ENCODE measurements around the gene CREBBP. TPM values are rescaled to one million over a fixed set of nuclear protein-coding genes. Genes with fewer than 3 reads are reported as not detected.

CREBBP gene
- total RNA-seq, 4 donors from 2014 or later = 48.2 to 112 (median 74.9) TPM

- H3K27ac ChIP-seq (replicated peaks in 1 of 4) = no peak overlapping the region
- peaks cover 59 to 88% (median 84%) of the 10 kb centered on the region in 4 donors for H3K4me1 ChIP-seq
- H3K27me3 ChIP-seq = no peaks in the 10 kb centered on the region
- H3K9me3 ChIP-seq = no peaks in the 10 kb centered on the region
- no peaks in the 10 kb centered on the region for H3K36me3 ChIP-seq
- H3K4me3 ChIP-seq = no peak overlapping the region
- TF ChIP-seq POLR2AphosphoS5 (IDR thresholded peaks at IDR 0.05) = no peak
- TF ChIP-seq POLR2A (IDR thresholded peaks at IDR 0.05; ENCODE audit: low read depth) = no peak
- TF ChIP-seq, protein P1, sequence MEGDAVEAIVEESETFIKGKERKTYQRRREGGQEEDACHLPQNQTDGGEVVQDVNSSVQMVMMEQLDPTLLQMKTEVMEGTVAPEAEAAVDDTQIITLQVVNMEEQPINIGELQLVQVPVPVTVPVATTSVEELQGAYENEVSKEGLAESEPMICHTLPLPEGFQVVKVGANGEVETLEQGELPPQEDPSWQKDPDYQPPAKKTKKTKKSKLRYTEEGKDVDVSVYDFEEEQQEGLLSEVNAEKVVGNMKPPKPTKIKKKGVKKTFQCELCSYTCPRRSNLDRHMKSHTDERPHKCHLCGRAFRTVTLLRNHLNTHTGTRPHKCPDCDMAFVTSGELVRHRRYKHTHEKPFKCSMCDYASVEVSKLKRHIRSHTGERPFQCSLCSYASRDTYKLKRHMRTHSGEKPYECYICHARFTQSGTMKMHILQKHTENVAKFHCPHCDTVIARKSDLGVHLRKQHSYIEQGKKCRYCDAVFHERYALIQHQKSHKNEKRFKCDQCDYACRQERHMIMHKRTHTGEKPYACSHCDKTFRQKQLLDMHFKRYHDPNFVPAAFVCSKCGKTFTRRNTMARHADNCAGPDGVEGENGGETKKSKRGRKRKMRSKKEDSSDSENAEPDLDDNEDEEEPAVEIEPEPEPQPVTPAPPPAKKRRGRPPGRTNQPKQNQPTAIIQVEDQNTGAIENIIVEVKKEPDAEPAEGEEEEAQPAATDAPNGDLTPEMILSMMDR (IDR thresholded peaks at IDR 0.05) = no peak
- TF ChIP-seq EP300 (IDR thresholded peaks at IDR 0.05) = no peak
- WGBS = 65% methylated on average over 3 of the region's 3 CpGs
- no peak for DNase-seq (ENCODE audit: extremely low spot score)
- intact Hi-C loops (cut with DNase I) = no loop called here
Observed at GRCh38 chr16:3816326-3816725, 64.2 kb downstream of the CREBBP start.

- H3K27me3 ChIP-seq = no peaks in the 10 kb centered on the region
- H3K36me3 ChIP-seq = peaks cover 0 to 8% (median 6%) of the 10 kb centered on the region in 4 donors
- DNase-seq (ENCODE audit: extremely low spot score) = no peak
- no peaks in the 10 kb centered on the region for H3K9me3 ChIP-seq
- intact Hi-C loops (cut with DNase I) = no loop called here
- no peak for TF ChIP-seq POLR2AphosphoS5 (IDR thresholded peaks at IDR 0.05)
- TF ChIP-seq EP300 (IDR thresholded peaks at IDR 0.05) = no peak
- TF ChIP-seq, protein P1 (IDR thresholded peaks at IDR 0.05) = no peak
- no peak for TF ChIP-seq POLR2A (IDR thresholded peaks at IDR 0.05; ENCODE audit: low read depth)
- H3K27ac ChIP-seq (replicated peaks in 1 of 4) = no peak overlapping the region
- no peak overlapping the region for H3K4me3 ChIP-seq
- 93% methylated on average over 1 of the region's 1 CpG for WGBS
- peaks cover 46 to 83% (median 70%) of the 10 kb centered on the region in 4 donors for H3K4me1 ChIP-seq
Observed at GRCh38 chr16:3814755-3815154, 65.8 kb downstream of the CREBBP start.

- no peak overlapping the region for H3K27ac ChIP-seq (replicated peaks in 1 of 4)
- no peak for DNase-seq (ENCODE audit: extremely low spot score)
- H3K4me1 ChIP-seq = peaks cover 41 to 72% (median 58%) of the 10 kb centered on the region in 4 donors
- WGBS = 85% methylated on average over 8 of the region's 8 CpGs
- peaks cover 0 to 29% (median 22%) of the 10 kb centered on the region in 4 donors for H3K36me3 ChIP-seq
- H3K27me3 ChIP-seq = no peaks in the 10 kb centered on the region
- intact Hi-C loops (cut with DNase I) = no loop called here
- H3K4me3 ChIP-seq = no peak overlapping the region
- no peaks in the 10 kb centered on the region for H3K9me3 ChIP-seq
- no peak for TF ChIP-seq POLR2AphosphoS5 (IDR thresholded peaks at IDR 0.05)
- no peak for TF ChIP-seq POLR2A (IDR thresholded peaks at IDR 0.05; ENCODE audit: low read depth)
- TF ChIP-seq EP300 (IDR thresholded peaks at IDR 0.05) = no peak
- TF ChIP-seq, protein P1 (IDR thresholded peaks at IDR 0.05) = no peak
Observed at GRCh38 chr16:3812469-3813172, 67.9 kb downstream of the CREBBP start.

DNA sequence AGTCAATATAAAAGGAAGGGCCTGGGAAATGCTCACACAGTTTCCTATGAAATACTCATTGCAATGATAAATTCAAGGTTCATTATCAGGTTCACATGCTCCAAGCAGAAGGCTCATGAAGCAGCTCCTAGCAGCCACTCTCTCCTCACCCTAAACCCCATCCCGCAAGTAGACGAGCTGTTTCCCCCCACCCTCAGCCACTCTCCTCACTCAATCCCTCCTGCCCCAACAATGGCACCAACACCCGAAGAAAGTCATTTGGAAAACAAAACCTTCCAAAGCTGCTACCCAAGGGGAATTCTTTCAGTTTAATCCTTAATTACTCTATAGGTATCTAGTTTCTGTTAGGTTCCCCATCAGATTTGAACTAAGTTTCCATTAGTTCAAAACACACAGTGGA lies 69.7 kb downstream of the CREBBP start:
- TF ChIP-seq POLR2A (IDR thresholded peaks at IDR 0.05; ENCODE audit: low read depth) (no peak), POLR2AphosphoS5 (IDR thresholded peaks at IDR 0.05) (no peak), EP300 (IDR thresholded peaks at IDR 0.05) (no peak)
- TF ChIP-seq, protein P1 (IDR thresholded peaks at IDR 0.05) = no peak
- Histone ChIP-seq H3K4me3 (no peak overlapping the region), H3K27me3 (no peaks in the 10 kb centered on the region), H3K4me1 (peaks cover 37 to 68% (median 54%) of the 10 kb centered on the region in 4 donors), H3K9me3 (no peaks in the 10 kb centered on the region), H3K36me3 (peaks cover 0 to 41% (median 22%) of the 10 kb centered on the region in 4 donors), H3K27ac (replicated peaks in 1 of 4) (no peak overlapping the region)
- no peak for DNase-seq (ENCODE audit: extremely low spot score)
- WGBS = 94% methylated on average over 3 of the region's 3 CpGs
- intact Hi-C loops (cut with DNase I) = no loop called here
